Measurements from ENCODE around the gene MUC2. TPM values are rescaled to one million over a fixed set of nuclear protein-coding genes. Genes with fewer than 3 reads are reported as not detected.

MUC2 gene
- not detected in 2 replicates for total RNA-seq (2014; rRNA removed; shearing (Covaris generic))

DNA sequence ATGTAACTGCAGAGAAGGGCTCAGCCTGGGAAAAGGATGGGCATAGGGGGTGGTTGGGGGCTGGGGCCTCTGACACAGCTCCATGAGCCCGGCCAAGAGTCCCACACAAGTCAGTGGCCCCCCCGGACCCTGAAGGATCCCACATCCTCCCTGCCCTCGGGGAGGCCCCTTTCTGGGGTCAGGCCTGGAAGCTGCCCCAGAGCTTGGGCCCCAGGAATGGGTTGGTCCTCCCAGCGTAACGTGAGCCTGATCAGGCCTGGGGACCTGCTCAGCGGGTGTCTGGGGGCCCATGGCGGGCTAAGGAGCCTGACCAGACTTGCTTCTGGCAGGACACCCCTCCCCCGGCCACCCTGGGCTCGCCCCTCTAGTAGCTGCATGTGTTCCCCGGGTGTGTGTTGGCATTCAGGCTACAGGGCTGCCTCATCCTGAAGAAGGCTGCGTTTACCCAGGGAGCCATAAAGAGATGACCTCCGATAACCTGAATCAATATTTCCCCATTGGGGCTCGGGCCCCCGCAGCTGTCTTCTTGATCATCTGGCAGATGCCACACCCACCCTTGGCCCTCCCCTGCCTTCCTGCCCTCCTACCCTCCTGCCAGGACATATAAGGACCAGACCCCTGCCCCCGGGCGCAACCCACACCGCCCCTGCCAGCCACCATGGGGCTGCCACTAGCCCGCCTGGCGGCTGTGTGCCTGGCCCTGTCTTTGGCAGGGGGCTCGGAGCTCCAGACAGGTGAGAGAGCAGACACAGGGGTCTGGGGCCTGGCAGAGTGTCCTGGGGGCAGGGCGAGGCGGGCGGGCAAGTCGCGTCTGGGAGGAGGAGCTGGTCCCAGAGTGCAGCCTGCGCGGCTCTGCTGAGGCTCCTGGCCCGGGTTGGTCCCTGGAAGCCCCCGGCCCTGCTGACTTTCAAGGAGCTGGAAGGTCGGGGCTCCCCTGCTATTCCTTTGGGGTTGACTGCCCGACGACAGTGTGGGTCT is at the start of gene MUC2:
MUC2 (plus strand) TSS at position 631 of the 978 bp plus-strand sequence.
- no peaks in the 10 kb centered on the region for H3K36me3 ChIP-seq (replicated peaks; ENCODE audit: control insufficient read depth, insufficient read depth, low read length)
- H3K4me3 ChIP-seq (ENCODE audit: insufficient read depth, low read depth, low read length): no peak within 1 kb of the TSS
- no peaks in the 10 kb centered on the region for H3K27me3 ChIP-seq (ENCODE audit: control insufficient read depth, insufficient read depth, low read length)
- peak; percentile 70 for DNase-seq

DNA sequence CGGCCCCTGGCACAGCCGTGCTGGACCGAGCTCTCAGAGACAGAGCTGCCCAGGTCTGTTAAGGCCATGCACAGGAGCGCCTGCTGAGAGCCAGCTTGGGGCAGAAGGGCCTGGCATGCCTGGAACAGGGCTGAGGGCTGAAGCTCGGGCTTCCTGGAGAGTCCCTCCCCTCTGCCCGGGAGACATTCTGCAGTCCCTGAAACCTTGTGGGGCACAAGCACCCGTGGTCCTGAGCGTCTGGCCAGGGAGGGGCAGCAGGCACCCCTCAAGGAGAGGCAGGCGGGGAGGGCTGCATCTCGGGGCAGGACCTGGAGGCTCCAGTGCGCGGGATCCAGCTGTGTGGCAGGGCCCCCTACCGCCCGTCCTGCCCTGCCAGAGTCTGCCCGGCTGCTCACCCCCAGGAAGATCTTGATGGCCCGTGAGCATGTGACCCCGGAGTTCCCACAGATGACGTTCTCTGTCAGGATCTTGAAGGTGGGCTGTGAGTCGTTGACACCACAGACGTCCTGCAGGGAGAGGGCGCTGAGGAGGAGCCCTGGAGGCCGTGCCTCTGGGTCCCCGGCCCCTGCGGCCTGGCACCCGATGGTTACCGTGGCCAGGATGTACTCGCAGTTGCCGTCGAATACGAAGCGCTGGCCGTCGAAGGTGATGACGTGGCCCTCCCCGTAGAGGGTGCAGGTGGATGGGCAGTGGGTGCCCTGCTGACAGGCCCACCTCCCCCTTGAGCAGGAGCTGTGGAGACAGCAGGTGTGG is 49.1 kb upstream of the MUC2 start:
- Histone ChIP-seq H3K27me3 (ENCODE audit: control insufficient read depth, insufficient read depth, low read length) (no peaks in the 10 kb centered on the region), H3K36me3 (replicated peaks; ENCODE audit: control insufficient read depth, insufficient read depth, low read length) (no peaks in the 10 kb centered on the region), H3K4me3 (ENCODE audit: insufficient read depth, low read depth, low read length) (no peak overlapping the region)
- DNase-seq: no peak

DNA sequence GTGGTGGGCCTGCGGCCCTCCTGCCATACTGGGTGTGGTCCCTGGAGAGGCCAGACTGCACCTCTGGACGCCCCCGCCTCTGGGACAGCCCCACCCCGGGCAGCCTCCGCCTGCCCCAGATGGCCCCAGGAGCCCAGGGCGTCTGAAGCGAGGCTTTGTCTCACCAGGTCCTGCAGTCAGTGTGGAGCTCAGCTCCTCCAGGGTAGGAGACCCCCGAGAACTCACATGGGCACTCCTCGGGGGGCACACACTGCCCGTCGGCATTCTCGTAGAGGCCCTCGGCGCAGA is 48.6 kb upstream of the MUC2 start:
- no peak overlapping the region for H3K4me3 ChIP-seq (ENCODE audit: insufficient read depth, low read depth, low read length)
- no peaks in the 10 kb centered on the region for H3K36me3 ChIP-seq (replicated peaks; ENCODE audit: control insufficient read depth, insufficient read depth, low read length)
- DNase-seq: no peak
- H3K27me3 ChIP-seq (ENCODE audit: control insufficient read depth, insufficient read depth, low read length): no peaks in the 10 kb centered on the region

DNA sequence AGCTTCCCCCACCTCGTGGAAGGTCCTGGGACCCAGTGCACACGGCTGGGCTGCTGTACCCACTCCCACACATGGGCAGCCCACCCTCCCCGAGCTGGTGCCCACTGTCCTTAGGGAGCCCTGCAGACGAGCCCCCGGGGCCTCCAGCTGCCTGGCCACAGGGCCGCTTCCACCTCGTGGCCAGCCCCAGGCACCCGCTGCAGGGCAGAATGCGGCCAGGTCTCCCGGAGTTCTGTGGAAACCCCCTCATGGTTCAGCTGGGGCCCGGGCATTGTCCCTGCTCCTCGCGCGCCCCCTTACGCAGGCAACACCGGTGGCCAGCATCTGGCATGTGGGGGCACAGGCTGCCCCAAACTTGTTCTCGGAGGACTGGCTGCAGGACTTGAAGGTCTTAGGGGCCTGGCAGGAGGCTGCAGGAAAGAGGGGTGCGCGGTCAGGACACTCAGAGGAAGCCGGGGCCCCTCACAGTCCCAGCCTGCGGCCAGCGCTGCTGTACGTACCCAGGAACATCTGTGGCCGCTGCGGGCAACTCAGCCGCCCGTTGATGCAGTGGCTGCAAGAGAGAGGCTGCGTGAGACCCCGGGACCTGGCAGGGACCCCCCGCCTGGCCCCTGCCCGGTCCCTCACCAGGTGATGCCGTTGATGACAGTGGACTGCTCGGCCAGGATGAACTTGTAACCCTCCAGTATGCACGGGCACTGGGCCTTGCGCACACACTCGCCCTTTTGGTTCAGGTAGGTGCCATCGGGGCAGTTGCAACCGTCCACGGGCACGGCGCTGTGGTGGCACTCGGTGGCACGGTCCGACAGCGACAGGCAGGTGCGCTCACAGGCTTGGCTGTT is 47.8 kb upstream of the MUC2 start:
- no peaks in the 10 kb centered on the region for H3K27me3 ChIP-seq (ENCODE audit: control insufficient read depth, insufficient read depth, low read length)
- no peak overlapping the region for H3K4me3 ChIP-seq (ENCODE audit: insufficient read depth, low read depth, low read length)
- no peaks in the 10 kb centered on the region for H3K36me3 ChIP-seq (replicated peaks; ENCODE audit: control insufficient read depth, insufficient read depth, low read length)
- DNase-seq: no peak

DNA sequence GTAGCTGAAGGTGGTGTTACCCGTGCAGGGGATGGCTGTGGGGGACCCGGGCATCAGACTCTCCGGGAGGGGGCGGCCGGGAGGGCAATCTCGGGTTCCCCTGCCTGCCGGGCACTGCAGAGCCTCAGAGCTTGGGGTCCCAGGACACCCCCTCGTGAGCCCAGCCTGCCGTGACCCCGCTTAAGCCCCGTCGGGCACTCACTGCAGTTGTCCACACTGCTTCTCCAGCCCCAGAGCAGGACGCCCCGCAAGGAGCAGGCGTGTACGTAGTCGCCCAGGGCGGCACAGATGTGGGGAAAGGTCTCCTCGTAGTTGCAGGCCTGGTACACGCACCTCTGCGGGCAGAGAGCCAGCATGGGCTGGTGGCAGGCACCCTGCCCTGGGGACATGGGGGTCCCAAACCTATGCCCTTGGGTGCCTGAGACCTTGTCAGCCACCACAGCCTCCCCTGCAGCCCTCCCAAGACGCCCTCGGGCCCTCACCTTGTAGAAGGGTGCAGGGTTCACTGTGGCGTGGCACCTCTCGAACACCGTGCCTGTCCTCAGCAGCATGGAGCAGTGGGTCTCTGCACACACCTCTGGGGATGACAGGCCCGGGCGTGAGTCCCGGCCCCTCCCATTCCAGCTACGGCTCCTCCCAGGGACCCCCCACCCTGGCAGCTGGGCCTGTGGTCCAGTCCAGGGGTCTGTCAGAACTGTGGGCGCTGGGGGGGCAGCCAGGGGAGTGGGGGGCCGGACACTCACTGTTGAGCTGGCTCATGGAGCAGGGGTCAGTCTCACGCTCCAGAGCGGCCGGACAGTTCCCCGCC is 47.0 kb upstream of the MUC2 start:
- no peak for DNase-seq
- no peaks in the 10 kb centered on the region for H3K27me3 ChIP-seq (ENCODE audit: control insufficient read depth, insufficient read depth, low read length)
- no peak overlapping the region for H3K4me3 ChIP-seq (ENCODE audit: insufficient read depth, low read depth, low read length)
- no peaks in the 10 kb centered on the region for H3K36me3 ChIP-seq (replicated peaks; ENCODE audit: control insufficient read depth, insufficient read depth, low read length)

DNA sequence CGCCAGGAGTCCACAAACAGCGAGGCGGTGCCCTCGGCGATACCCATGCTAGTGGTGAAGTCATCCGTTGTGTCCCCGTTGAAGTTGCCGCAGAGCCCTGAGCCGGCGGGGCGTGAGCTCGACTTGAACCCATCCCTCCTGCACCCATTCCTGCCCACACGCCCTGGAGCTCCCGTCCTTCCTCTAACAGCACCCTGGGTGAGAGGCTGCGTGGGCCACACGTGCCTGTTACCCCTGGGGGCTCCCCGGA is 46.5 kb upstream of the MUC2 start:
- no peak overlapping the region for H3K4me3 ChIP-seq (ENCODE audit: insufficient read depth, low read depth, low read length)
- no peaks in the 10 kb centered on the region for H3K36me3 ChIP-seq (replicated peaks; ENCODE audit: control insufficient read depth, insufficient read depth, low read length)
- no peak for DNase-seq
- H3K27me3 ChIP-seq (ENCODE audit: control insufficient read depth, insufficient read depth, low read length): no peaks in the 10 kb centered on the region

DNA sequence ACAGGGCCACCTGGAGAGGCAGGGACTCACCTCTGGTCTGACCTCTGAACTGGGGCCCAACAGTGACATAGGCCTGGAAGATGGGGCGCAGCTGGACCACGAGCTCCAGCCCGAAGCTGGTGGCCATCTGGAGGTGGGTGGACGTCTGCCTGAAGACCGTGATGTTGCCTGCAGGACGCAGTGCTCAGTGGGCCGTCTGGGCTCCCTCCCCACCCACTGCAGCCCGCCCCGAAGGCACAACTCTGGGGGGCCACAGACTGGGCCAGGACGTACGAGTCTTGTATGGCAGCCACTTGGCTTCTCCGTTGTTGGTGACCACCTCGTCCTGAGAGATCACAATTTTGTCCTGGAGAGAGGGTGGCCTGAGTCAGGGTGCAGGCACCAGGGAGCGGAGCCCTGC is 46.1 kb upstream of the MUC2 start:
- DNase-seq: no peak
- H3K36me3 ChIP-seq (replicated peaks; ENCODE audit: control insufficient read depth, insufficient read depth, low read length): no peaks in the 10 kb centered on the region
- H3K27me3 ChIP-seq (ENCODE audit: control insufficient read depth, insufficient read depth, low read length): no peaks in the 10 kb centered on the region
- H3K4me3 ChIP-seq (ENCODE audit: insufficient read depth, low read depth, low read length): no peak overlapping the region

DNA sequence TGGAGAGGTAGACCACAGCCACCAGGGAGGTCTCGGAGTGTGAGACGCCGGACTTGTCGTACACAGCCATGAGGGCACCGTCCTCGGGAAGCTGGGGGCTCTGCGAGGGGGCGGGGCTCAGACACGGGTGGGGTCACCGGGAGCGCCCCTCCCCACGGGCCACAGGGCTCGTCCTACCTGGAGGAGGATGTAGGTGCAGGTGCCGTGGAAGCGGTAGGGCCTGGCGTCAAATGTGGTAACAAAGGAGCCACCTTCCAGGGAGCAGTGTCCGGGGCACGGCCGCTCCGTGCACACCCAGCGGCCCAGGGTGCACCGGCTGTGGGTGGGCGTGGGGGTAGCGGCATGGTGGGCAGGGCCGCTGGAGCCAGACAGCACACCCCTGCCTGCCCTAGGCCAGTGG is 45.6 kb upstream of the MUC2 start:
- H3K36me3 ChIP-seq (replicated peaks; ENCODE audit: control insufficient read depth, insufficient read depth, low read length): no peaks in the 10 kb centered on the region
- H3K4me3 ChIP-seq (ENCODE audit: insufficient read depth, low read depth, low read length): no peak overlapping the region
- DNase-seq: no peak

DNA sequence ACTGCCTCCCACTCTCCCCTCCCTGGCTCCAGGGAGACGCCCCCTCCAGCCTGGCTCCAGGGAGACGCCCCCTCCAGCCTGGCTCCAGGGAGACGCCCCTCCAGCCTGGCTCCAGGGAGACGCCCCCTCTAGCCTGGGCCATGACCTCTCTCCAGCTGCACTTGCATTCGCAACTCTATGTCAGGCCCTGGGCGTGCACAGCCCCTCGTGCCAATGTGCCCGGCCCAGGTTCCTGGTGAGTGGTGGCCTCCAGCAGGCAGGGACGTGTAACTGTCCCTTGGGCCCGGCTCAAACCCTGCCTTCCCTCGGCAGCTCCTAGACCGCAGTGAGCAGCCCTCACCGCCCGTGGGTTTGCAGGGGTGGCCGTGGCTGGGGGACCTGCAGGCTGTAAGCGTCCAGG is 45.0 kb upstream of the MUC2 start:
- DNase-seq: no peak
- Histone ChIP-seq H3K4me3 (ENCODE audit: insufficient read depth, low read depth, low read length) (no peak overlapping the region), H3K36me3 (replicated peaks; ENCODE audit: control insufficient read depth, insufficient read depth, low read length) (no peaks in the 10 kb centered on the region), H3K27me3 (ENCODE audit: control insufficient read depth, insufficient read depth, low read length) (no peaks in the 10 kb centered on the region)

More for the DNA sequence above, 45.6 kb upstream of the MUC2 start:
- H3K27me3 ChIP-seq (ENCODE audit: control insufficient read depth, insufficient read depth, low read length): no peaks in the 10 kb centered on the region

DNA sequence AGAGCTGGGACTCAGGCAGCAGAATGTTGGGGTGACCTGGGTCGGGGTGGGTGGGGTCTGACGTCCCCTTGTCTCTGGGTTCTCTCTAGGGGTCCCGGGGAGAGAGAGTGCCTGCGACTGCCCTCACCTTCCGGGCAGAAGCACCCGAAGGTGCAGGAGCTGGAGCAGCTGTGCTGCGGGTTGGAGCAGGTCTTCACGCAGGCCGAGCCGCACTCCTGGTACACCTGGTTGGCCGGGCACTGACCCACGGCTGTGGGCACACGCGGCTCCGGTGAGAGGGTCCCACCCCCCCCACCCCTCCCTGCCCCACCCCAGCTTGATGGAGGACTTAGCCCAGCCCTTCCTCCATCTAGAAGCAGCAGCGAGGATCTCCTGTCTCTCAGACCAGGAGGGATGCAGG is 44.6 kb upstream of the MUC2 start:
- Histone ChIP-seq H3K27me3 (ENCODE audit: control insufficient read depth, insufficient read depth, low read length) (no peaks in the 10 kb centered on the region), H3K36me3 (replicated peaks; ENCODE audit: control insufficient read depth, insufficient read depth, low read length) (no peaks in the 10 kb centered on the region), H3K4me3 (ENCODE audit: insufficient read depth, low read depth, low read length) (no peak overlapping the region)
- DNase-seq: no peak

DNA sequence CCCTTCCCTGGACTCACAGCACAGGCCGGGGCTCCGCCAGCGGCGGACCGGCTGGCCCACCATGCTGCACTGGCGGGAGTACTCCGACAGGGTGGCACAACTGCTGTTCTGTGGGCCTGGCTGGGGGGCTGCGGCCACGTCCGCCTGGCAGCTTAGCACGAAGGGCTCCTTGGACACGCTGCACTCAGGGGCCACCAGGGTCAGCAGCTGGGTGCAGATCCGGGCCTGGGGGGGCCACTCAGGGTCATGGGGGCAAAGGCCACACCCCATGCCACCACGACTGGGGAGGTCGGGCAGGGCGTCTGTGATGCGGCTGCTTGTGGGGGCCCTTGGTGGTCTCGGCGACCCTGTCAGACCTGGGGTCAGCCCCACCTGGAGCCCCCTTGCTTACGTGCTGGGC is 44.1 kb upstream of the MUC2 start:
- no peak for DNase-seq
- H3K4me3 ChIP-seq (ENCODE audit: insufficient read depth, low read depth, low read length): no peak overlapping the region
- no peaks in the 10 kb centered on the region for H3K27me3 ChIP-seq (ENCODE audit: control insufficient read depth, insufficient read depth, low read length)
- H3K36me3 ChIP-seq (replicated peaks; ENCODE audit: control insufficient read depth, insufficient read depth, low read length): no peaks in the 10 kb centered on the region

DNA sequence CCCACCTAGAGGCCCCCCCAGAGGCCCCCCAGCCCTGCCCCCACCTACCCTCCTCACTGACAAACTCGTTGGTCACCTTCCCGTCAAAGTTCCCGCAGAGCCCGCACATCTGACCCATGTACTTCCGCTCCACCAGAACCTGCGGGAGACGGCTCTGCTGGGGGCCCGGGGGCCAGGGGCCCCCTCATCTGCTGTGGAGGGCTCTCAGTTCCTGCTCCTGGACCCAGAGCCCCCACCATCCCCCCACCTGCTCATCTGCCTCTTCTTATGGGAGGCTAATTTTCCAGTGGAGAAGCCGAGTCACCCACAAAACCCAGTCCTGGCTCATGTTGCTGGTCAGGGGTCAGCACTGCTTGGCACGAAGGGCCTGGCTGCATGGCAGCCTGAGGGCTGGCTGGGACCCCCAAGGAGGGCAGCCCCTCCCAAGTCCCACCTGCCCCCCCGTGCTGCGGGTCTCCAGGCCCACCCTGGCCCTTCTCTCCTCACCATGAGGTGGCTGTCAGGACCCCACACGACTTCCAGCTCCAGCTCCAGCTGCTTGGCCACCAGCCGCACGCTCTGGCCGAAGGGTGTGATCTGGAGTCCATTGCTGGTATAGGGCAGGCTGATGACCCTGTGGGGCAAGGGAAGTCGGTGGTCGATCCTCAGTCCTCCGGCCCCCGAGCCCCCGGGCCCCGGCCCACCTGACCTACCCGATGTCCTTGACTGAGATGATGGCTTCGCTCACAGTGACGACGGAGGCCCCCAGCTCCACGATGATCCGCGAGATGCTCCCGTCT is 43.4 kb upstream of the MUC2 start:
- H3K36me3 ChIP-seq (replicated peaks; ENCODE audit: control insufficient read depth, insufficient read depth, low read length): no peaks in the 10 kb centered on the region
- no peak for DNase-seq
- H3K4me3 ChIP-seq (ENCODE audit: insufficient read depth, low read depth, low read length): no peak overlapping the region
- no peaks in the 10 kb centered on the region for H3K27me3 ChIP-seq (ENCODE audit: control insufficient read depth, insufficient read depth, low read length)

DNA sequence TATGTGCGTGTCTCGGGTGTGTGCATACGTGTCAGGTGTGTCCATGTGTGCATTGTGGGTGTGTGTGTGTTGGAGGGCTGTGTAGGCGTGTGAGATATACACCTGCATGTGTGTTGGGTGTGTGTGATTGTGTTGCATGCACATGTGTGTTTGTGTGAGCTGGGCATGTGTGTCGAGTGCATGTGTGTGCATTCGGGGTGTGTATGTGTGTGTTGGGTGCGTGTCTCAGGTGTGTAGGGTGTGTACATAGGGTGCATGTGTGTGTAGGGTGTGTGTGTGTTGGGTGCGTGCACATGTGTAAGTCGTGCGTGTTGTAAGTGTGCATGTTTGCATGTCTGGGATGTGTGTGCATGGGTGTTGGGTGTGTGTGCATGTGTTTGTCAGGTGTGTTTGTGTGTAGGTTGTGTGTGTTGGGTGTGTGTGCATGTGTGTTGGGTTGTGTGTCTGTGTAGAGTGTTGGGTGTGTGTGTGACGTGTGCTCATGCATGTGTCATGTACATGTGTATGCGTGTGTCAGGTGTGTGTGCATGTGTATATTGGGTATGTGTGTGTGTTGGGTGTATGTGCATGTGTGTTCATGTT is 42.3 kb upstream of the MUC2 start:
- H3K4me3 ChIP-seq (ENCODE audit: insufficient read depth, low read depth, low read length): no peak overlapping the region
- no peak for DNase-seq
- H3K27me3 ChIP-seq (ENCODE audit: control insufficient read depth, insufficient read depth, low read length): no peaks in the 10 kb centered on the region
- H3K36me3 ChIP-seq (replicated peaks; ENCODE audit: control insufficient read depth, insufficient read depth, low read length): no peaks in the 10 kb centered on the region

All from H7 (cell line).